Suppressor macrophage treated with lipopolysaccharide for 4 hours (primary cell): Measurements from ENCODE around the gene MLNR.

Experiments
- DNase-seq: peaks from one replicate; pipeline ENCODE4 v3.0.0-alpha.2; 2020

The MLNR gene, protein sequence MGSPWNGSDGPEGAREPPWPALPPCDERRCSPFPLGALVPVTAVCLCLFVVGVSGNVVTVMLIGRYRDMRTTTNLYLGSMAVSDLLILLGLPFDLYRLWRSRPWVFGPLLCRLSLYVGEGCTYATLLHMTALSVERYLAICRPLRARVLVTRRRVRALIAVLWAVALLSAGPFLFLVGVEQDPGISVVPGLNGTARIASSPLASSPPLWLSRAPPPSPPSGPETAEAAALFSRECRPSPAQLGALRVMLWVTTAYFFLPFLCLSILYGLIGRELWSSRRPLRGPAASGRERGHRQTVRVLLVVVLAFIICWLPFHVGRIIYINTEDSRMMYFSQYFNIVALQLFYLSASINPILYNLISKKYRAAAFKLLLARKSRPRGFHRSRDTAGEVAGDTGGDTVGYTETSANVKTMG

DNA sequence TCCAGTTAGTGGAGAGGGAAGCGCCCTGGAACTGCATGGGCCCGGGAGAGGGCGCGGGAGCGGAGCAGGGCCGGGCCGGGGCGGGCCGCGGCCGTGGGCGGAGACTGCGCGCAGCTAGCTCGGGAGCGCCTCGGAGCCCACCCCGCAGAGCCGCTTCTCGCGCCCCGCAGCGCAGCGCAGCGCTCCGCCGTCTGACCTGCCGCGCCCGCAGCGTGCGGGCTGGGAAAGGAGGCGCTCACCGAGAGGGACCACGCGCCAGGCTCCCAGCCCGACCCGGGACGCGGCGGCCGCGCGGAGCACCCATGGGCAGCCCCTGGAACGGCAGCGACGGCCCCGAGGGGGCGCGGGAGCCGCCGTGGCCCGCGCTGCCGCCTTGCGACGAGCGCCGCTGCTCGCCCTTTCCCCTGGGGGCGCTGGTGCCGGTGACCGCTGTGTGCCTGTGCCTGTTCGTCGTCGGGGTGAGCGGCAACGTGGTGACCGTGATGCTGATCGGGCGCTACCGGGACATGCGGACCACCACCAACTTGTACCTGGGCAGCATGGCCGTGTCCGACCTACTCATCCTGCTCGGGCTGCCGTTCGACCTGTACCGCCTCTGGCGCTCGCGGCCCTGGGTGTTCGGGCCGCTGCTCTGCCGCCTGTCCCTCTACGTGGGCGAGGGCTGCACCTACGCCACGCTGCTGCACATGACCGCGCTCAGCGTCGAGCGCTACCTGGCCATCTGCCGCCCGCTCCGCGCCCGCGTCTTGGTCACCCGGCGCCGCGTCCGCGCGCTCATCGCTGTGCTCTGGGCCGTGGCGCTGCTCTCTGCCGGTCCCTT is at the start of gene MLNR:
MLNR (plus strand) TSS at position 303 of the 820 bp plus-strand sequence; CDS start at position 303, 0 bp downstream.
- DNase-seq = peak; percentile 37

DNA sequence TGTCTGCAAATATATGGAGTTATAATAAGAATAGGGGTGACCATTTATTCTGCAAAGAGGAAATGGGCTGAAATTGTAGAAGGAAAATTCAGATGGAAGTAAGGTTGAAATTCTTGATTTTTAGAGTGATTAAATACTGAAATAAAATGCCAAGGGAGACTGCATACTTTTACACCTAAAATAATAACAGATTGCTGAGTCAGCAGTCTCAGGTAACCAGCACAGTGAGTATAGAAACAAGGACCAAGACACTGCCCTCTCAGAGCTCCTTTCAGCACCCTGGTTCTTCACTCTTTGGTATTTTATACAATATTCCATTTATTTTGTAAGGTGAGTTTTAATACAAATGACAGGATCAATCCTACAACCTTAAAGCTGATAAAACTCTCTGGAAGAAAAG is 48.8 kb upstream of the MLNR start:
- DNase-seq = no peak

DNA sequence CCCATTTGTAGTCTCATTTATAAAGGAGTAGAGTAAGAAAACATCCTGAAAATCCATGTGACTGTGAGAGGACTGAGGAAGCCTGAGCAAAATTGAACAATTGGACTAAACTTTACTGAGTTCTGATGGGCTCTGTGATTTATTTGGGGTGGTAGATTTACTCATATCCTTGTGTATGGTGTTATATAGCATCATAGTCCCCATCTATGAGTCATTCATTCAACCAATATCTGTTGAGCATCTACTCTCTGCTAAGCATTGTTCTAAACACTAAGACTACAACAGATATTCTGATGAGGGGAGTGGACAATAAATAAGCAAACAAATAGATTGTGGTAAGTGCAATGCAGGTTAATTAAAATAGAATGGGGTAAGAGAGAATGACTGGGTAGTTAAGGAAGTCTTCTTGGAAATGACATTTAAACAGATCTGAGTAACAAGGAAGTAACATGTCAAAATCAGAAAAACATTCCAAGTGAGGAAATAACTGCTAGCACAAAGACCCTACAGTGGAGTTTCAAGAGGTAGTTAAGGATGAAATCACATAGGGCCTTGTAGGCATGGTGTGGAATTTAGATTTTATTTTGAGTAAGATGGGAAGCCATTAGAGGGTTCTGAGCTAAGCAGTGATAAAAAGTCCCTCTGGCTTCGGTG is 36.3 kb upstream of the MLNR start:
- peak; percentile 42 for DNase-seq

DNA sequence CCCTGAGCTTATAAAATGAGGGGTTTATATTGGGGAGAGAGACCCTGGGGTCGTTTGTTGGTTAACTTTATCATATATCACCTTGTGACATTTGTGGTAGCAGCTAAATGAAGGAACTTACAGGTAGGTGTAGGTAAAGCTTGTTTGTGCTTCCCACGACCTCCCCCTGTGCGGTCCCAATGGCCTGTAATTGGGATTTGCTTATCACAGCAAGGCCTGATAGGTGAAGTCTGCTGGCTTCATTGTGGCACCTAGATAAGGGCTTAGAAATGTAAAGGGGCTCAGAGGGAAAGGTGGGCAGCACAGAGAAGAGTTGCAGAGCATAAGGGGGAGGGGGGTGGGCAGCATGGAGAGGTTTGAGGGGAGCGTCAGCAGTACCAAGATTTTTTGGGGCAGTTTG is 35.5 kb upstream of the MLNR start:
- DNase-seq = no peak

DNA sequence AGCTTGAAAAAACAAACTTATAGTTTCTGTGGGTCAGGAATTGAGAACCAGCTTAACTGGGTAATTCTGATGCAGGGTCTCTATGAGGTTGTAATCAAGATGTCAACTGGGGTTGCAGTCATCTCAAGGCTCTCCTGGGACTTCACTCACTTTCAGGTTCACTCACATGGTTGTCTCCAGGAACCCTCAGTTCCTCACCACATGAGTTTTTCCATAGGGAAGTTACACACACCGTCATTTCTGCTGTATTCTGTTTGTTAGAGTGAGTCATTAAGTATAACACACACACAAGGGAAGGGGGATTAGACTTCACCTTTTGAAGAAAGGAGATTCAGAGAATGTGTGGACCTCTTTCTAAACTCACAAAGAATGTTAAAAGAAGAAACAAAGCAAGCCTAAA is 34.9 kb upstream of the MLNR start:
- DNase-seq = peak; percentile 72

DNA sequence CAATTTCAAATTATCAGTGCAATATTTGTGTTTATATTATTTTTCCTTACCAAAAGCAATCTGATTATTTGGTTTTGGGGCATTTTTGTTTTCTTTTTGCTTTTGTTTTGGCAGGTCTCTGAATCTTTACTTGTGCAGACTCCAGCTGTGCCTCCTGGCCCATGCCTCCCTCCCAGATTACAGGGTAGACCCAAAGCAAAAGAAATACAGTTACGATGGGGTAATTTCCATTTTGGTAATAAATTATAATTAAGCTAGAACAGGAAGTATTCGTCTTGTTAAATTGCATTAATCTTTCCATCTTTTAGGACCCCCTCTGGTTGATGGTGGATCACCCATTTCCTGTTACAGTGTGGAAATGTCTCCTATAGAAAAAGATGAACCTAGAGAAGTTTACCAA is 29.2 kb upstream of the MLNR start:
- no peak for DNase-seq

DNA sequence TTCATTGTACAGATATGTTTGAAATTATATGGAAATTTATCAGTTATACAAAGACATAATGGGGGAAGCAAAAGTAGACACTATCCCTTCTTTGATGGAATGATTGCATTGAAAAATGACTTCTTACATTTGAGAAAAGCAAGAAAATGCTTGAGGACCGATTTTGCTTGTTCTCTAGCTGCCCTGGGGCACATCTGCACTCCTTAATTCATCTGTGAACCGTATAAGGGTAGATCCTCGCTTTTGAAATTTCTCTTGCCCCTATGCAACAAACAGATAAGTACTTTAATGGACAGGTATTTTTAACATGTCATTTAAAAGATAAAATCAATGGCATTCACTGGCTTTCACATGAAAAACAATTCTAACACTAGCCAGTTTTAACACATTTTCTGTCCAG is 13.5 kb upstream of the MLNR start:
- no peak for DNase-seq

DNA sequence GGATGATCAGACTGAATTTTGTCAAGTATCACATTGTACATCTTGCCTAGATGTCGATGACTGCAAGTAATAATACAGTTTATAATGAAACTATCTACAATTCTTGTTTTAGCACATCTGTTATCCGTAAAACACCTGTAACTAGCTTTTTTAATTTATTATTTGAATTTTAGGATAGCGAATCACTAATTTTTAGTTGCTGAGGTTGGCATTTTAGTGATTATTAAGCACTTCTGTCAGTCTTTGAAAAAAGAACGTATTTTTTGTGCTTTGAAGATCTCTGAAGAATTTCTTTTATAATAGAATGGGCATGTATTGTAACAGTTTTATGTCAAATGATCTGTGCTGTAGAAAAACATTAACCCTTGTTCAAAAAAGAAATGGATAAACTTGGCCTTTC is 11.5 kb upstream of the MLNR start:
- no peak for DNase-seq

DNA sequence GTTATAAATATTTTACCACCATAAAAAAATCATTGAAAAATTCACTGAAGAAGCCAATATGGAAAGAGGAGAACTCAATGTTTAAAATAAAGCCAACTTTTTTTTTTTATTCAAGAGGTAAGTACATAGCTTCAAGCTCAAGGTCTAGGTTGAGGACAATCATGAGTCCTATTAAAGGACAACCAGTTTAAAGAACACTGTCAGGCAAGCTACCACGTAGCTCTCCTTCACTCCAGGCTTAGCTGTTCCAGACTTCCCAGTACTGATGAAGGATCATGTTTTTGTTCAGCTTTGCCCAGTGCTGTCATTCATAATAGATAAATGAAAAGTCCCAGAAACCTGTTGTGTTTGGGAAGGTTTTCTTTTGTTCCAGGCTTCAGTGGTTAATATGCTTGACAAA is 10.0 kb upstream of the MLNR start:
- DNase-seq = no peak

DNA sequence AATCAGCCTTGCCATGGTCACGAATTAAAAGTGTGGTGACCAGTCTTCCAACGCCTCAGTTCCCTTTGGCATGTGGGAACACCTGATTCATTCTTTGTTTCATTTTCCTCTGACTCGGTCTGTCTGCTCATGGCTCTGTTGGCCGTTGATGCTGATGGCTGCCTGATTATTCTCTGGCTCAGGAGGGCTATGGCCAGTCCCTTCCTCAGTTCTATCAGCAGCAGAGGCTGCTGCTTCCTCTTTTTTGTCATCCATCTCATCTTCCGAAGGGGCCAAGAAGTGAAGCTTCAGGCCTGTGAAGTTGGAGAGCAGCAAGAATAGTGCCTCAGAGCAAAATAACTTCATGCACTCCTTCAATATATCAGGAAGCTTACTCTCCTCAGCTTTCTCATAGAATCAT is 9.5 kb upstream of the MLNR start:
- DNase-seq = no peak

DNA sequence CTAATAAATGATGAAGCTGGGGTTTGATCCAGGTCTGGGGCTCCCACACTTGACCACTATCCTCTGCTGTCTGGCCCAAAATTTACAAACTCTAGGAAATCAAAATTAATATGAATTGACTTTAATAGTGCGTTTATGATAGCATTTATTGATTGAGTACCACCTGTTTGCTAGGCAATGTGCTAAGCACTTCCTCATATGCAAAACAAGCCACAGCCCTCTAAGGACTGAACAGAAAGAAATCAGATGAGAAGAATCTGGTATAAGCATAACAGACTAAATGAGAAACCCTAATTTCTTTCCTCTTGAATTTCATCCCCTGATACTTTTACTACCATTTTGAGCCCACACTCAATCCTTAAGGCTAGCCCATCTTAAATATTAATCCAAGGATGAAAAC is 6.6 kb upstream of the MLNR start:
- DNase-seq = no peak

DNA sequence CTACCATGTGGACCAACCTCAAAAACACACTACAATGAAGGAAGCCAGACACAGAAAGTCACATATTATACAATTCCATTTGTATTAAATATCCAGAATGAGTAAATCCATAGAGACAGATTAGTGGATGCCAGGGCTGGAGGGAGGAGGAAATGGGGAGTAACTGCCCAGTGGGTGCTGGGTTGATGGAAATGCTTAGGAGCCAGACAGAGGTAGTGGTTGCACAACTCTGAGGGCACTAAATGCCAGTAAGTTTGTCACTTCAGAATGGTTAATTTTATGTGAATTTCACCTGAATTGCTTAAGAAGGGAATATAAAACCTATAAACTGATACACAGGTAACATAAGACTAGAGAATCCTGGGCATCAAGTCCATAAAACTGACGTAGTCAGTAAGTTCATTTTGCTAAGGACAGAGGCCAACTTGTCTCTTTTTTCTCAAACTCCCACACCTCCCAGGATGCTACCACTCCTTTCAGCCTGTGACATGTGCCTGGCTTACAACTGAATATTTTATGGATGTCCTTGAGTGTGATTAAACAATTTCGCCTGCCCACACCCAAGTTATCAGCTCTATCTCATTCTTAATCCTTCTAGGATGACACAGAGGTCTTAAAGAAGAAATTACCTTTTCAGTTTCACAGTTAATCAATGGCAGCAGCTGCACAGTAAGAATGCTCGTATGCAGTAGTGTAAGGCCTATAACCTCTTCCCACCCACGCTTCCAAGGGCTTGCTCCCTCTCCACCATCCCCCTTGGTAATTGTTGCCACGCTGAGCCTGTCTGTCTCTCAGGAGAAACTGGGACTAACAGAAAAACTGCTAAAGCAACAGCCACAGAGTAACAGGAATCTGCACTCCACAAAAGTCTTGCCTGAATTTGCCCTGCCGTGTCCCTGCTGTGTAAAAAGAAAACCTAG is 5.9 kb upstream of the MLNR start:
- DNase-seq = no peak

DNA sequence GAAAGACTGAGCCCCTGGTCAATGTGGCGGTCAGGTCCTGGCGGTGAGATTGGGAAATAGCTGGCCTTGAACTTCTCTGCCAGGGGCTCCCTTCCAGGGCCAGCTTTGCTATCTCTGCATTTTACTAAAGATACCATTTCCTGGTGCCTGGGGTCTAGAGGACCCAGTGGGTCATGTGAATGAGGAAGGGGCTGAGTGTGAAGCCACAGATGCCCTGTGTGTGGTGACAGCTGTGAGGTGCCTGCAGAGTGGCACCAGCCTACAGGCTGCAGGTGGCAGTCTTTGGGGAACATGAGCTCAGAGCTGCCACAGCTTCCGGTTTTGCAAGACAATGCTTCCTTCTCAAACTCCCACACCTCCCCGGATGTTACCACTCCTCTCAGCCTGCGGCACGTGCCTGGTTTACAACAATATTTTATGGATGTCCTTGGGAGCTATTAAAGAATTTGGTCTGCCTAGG is 5.2 kb upstream of the MLNR start:
- DNase-seq = peak; percentile 75

DNA sequence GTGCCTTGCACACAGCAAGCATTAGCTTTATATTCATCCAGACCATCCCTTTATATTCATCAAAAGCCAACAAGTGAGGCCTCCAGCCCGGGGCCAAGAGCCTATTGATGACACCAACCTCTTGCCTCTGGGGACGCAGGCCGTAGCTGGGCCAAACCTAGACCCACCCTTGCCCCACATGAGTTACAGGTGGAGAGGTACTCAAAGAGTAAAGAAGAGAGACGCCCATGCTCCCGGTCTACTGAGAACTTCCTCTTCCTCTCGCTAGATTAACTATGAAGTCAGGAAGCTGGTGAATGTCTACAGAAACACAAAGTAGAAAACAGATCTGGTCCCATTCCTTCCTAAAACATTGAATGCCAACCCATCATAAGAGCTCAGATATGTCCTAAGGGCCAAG is 3.8 kb upstream of the MLNR start:
- DNase-seq = no peak

DNA sequence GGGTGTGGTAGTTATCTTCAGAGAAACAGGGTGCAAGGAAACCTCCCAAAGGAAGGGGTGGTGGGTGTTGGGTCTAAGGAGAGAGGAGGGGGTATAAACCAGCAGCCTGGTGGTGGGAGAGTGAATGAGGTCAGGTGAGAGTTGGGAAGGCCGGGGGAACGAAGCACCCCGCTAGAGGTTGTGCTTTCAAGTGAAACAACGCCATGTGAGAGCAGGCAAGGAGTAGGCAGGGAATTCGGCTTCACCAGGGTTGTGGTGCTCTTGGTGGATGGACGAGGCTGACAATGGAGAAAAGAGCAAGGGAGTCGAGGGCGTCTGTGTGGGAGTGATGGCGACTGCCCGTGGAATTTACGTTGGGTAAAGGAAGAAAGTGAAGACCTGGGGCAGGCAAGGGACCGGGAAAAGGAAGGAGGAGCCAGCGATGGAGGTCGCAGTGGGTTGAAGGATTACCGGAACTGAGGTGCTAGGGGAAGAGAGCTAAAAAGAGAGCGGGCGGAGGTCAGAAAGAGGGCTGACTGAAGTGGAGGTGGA is 2.1 kb upstream of the MLNR start:
- no peak for DNase-seq

DNA sequence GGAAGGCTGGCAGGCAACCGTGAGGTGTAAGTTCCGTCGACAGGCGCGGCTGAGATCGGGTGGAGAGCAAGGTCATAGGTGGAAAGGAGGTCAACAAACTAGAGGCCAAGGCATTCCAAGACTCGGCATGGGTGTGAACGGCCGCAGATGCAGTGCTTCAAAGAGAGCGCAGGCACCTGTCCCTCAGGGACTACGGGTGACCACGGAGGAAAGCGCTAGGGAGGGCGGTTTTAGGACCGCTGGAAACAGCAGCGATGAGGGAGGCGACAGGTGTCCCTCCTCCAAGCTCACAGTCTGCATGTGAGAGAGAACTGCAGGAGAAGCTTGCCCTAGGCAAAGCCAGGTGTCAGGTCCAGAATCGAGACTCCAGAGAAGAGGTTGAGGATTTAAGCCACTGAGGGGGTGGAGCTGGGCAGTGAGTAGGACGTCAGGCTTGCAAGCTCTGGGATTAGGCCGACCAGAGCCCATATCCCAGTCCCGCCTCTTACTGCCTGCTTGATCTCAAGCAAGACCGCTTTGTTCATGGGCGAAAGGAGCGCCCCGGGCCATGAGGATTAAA is 1.6 kb upstream of the MLNR start:
- no peak for DNase-seq

DNA sequence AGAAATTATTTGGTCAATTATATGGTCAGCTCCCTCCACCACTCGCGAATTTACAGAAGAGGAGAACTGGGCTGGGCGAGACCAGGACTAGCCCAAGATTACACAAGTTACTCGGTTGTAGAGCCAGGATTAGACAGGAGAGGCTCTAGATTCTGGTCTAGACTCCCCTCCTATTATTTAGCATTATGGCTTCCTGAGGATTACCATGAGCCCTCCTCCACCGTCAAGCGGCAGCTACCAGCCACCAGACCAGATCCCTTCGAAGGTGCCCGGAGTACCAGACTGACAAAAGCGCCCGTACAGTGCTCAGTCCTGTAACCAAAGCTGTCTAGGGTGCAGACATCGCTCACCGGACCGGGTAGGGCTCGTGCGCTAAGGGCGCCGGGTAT is 497 bp upstream of the MLNR start:
- no peak for DNase-seq

DNA sequence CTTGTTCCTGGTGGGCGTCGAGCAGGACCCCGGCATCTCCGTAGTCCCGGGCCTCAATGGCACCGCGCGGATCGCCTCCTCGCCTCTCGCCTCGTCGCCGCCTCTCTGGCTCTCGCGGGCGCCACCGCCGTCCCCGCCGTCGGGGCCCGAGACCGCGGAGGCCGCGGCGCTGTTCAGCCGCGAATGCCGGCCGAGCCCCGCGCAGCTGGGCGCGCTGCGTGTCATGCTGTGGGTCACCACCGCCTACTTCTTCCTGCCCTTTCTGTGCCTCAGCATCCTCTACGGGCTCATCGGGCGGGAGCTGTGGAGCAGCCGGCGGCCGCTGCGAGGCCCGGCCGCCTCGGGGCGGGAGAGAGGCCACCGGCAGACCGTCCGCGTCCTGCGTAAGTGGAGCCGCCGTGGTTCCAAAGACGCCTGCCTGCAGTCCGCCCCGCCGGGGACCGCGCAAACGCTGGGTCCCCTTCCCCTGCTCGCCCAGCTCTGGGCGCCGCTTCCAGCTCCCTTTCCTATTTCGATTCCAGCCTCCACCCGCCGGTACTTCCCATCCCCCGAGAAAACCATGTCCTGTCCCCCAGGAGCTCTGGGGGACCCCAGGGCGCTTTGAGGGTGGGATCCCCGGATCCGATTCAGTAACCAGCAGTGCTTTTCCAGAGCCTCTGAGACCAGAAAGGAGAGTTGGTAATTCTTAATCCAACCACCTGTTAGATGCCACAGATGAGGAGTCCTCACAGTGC is 885 bp downstream of the MLNR start:
- DNase-seq = peak; percentile 63

DNA sequence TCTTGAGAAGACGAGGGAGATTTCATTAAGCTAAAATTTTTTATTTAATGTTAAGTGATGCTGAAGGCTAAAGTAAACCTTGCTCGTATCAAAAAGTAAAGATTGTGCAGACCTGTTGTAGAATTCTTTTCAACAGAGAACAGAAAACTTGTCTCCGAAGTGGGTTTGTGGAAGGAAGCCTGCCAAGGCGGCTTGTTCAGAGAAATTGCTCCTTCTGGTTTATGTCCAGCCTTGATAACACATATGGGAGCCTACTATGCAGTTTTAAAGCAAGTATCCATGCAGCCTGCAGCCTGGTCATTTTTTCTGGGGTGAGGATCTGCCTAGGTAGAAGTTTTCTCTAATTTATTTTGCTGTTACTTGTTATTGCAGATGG is 1.4 kb downstream of the MLNR start:
- DNase-seq = no peak

DNA sequence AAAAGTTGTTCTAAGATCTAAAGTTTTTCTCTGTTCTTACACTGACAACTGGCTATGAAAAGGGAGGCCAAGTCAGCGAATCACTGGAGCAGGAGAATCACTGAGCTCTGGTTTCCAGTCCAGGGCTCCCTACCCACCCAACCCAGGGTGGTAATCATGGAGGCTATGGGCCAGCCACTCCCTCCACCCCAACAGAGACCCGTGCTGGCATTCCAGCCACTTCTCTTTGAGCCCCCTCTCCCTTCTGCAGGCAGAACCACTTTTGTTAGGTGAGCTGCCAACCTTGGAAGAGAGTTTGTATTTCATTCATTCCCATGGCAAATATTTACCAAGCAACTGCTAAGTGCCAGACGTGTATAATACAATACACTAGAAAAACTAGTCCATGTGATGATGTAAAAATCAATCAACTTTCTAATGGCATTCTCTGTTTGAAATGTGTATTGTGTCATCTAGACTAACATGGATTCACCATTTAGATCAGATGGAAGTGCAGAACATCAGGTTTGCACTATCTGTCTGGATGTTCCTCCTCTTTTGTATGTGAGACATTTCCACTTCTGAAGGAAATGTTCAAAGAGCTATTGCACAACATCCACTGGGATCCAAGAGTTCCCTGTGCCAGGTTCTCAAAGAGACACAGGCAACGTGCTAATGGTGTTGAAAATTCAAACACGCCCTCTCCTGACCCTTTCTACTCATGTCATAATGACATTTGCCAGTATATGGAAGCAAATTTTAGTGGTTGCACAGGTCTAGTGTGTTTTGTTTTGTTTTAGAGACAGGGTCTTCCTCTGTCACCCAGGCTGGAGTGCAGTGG is 5.3 kb downstream of the MLNR start:
- peak; percentile 45 for DNase-seq
